Measurements from ENCODE around the gene BCAS2.

The BCAS2 gene

DNA sequence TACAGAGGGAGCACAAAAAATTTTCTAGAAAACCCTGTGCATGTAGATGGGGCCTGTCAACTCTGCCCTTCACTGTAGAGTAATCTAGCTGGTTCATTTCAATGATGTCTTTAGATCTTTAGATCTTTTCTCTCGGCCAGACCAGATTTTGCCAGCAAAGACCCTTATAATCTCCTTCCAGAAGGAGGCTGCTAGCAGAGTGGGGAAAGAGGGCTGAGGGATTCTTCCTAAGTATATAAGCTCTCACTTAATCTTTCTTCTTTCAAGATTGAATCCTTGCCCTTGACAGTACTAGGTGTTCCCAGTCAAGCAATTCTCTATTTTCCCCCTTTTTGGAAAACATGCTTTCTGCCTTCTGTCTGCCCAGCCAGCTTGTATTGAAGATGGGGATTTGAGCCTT lies 34.3 kb downstream of the BCAS2 start:
- Mint-ChIP-seq H3K4me3 (no peak overlapping the region), H3K27ac (no peak overlapping the region), H3K9me3 (no peaks in the 10 kb centered on the region), H3K4me1 (no peaks in the 10 kb centered on the region), H3K36me3 (no peaks in the 10 kb centered on the region), H3K27me3 (peaks cover 2% of the 10 kb centered on the region)
- no peak for DNase-seq (ENCODE audit: low spot score in 2 of 2)
- no peak for ATAC-seq (ENCODE audit: low read depth)

DNA sequence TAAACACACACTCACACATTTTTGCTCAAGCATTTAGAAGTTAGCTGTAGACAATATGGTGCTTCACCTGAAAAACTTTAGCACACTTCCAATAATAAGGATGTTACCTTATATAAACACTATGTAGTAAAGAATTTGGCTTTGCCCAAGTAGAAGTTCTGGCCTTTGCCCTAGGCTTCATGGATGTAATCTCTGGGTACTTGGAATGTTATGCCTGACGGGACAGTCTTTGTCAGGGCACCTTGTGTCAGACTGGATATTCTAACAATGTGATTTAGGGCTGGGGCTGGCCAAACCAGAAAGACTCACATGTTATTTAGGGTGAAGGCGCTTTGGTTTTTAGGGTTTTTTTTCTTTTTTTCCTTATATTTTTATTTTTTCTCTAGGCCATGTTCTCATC lies 35.6 kb downstream of the BCAS2 start:
- no peak overlapping the region for H3K27ac Mint-ChIP-seq

DNA sequence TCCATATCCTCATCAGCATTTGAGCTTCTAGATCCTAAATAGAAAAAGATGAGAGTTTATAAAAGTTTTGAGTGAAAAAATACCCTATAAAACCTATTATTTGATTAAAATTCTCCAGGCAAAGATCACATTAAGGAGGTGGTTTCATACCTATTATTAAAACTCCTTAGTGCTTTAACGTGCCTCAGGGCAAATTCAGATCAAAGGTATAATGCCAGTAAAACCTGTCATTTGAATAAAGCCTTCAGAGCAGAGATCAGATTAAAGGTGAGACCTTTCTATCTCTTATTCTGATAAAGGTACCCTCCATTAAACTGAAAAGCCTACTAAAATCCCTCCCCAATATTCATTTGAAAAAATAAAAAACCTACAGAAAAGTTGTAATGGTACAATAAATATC lies 36.1 kb downstream of the BCAS2 start:
- DNase-seq (ENCODE audit: low spot score in 2 of 2) (no peak), ATAC-seq (ENCODE audit: low read depth) (no peak)
- no peaks in the 10 kb centered on the region for H3K36me3 Mint-ChIP-seq
- H3K9me3 Mint-ChIP-seq, result no peaks in the 10 kb centered on the region
- no peaks in the 10 kb centered on the region for H3K27me3 Mint-ChIP-seq
- no peak overlapping the region for H3K27ac Mint-ChIP-seq
- H3K4me3 Mint-ChIP-seq, result no peak overlapping the region
- no peaks in the 10 kb centered on the region for H3K4me1 Mint-ChIP-seq

More for the DNA sequence above, 35.6 kb downstream of the BCAS2 start:
- Mint-ChIP-seq H3K36me3 (no peaks in the 10 kb centered on the region), H3K27me3 (no peaks in the 10 kb centered on the region), H3K4me3 (no peak overlapping the region), H3K9me3 (no peaks in the 10 kb centered on the region), H3K4me1 (no peaks in the 10 kb centered on the region)
- DNase-seq (ENCODE audit: low spot score in 2 of 2) (no peak), ATAC-seq (ENCODE audit: low read depth) (no peak)

DNA sequence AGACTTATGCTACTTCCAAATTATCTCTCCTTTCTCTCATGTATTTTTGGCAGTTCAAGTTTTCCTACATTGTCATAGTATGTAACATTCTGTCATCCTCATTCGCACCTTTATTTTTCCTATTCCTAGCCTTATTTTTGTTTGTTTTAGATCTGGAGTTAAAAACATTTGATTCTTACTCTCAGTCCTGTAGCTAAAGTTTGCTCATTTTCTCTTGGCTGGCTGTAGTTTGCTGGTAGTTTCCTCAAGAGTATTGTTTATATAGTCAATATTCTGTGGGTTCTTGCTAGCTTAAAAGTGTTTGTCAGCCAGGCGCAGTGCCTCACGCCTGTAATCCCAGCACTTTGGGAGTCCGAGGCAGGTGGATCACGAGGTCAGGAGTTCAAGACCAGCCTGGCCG lies 40.6 kb downstream of the BCAS2 start:
- ATAC-seq (ENCODE audit: low read depth) (no peak), DNase-seq (ENCODE audit: low spot score in 2 of 2) (no peak)
- Mint-ChIP-seq H3K27me3 (no peaks in the 10 kb centered on the region), H3K9me3 (peaks cover 2% of the 10 kb centered on the region), H3K27ac (no peak overlapping the region), H3K4me1 (no peaks in the 10 kb centered on the region), H3K36me3 (no peaks in the 10 kb centered on the region), H3K4me3 (no peak overlapping the region)

DNA sequence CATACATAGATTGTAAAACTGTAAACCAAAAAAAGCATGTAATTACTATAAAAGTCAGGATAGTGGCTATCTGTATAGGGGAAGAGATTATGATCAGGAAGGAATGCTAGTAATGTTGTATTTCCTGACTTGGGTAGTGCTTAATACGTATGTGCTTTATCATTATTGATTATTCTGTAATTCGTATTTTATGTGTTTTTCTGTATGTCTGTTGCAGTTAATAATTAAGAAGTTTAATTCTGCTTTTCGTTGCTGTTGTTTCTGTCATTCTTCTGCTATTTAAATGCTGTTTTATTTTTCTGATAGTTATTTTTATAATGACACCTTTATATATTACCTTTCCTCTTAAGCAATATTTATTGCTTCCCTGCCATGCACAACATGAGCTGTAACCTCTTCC lies 41.1 kb downstream of the BCAS2 start:
- Mint-ChIP-seq H3K4me1 (no peaks in the 10 kb centered on the region), H3K36me3 (no peaks in the 10 kb centered on the region), H3K4me3 (no peak overlapping the region), H3K9me3 (peaks cover 2% of the 10 kb centered on the region), H3K27me3 (no peaks in the 10 kb centered on the region), H3K27ac (no peak overlapping the region)
- DNase-seq (ENCODE audit: low spot score in 2 of 2), result no peak
- ATAC-seq (ENCODE audit: low read depth), result no peak

DNA sequence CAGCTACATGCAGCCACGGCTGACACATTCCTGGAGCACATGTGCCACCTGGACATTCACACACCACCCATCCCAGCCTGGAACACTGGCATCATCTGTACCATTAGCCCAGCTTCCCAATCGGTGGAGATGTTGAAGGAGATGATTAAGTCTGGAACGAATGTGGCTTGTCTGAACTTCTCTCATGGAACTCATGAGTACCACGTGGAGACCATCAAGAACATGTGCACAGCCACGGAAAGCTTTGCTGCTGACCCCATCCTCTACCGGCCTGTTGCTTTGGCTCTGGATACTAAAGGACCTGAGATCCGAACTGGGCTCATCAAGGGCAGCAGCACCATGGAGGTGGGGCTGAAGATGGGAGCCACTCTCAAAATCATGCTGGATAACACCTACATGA lies 45.4 kb downstream of the BCAS2 start:
- DNase-seq (ENCODE audit: low spot score in 2 of 2) (no peak), ATAC-seq (ENCODE audit: low read depth) (no peak)
- Mint-ChIP-seq H3K36me3 (no peaks in the 10 kb centered on the region), H3K9me3 (peaks cover 2% of the 10 kb centered on the region), H3K27ac (no peak overlapping the region), H3K4me3 (no peak overlapping the region), H3K4me1 (no peaks in the 10 kb centered on the region), H3K27me3 (no peaks in the 10 kb centered on the region)

DNA sequence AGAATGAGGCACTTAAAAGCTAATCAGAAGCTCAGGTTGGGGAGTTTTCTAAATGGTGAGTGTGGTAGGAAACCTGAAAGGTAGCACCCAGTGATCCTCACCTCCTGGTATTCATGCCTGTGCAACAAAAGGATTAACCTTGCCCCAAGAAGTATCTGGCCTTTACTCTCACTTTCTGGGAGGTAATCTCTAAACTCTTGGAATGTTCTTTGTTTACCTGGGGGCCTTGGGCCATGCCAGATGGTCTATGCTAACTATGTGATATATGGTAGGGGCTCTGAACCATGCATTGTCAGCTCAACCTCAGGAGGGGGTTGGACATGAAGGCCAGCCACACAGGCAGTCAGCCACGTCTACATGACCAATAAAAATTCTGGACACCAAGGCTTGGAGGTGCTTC lies 46.0 kb downstream of the BCAS2 start:
- H3K4me3 Mint-ChIP-seq, result no peak overlapping the region
- no peak for ATAC-seq (ENCODE audit: low read depth)
- no peaks in the 10 kb centered on the region for H3K4me1 Mint-ChIP-seq
- no peaks in the 10 kb centered on the region for H3K27me3 Mint-ChIP-seq
- H3K9me3 Mint-ChIP-seq, result peaks cover 2% of the 10 kb centered on the region
- H3K27ac Mint-ChIP-seq, result no peak overlapping the region
- no peak for DNase-seq (ENCODE audit: low spot score in 2 of 2)
- H3K36me3 Mint-ChIP-seq, result no peaks in the 10 kb centered on the region

DNA sequence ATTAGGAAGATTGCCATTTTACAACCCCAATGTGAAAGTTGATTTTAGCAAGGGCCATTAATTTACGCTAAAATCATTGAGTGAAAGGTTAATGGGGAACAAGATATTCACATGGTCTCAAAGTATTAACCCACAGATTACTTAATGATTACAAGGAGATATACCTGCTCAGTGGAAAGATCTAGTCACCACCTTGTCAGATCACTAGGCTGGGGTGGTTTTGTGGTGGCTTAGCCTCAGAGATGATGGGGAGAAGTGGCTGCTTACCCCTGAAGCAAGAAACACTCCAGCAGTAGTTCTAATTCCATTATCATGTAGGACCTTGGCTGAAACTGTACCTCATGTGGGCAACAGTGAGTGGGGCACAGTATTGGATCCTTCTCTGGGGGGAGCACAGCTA lies 50.3 kb downstream of the BCAS2 start:
- Mint-ChIP-seq H3K4me3 (no peak overlapping the region), H3K4me1 (peaks cover 2% of the 10 kb centered on the region), H3K36me3 (no peaks in the 10 kb centered on the region), H3K9me3 (no peaks in the 10 kb centered on the region), H3K27me3 (no peaks in the 10 kb centered on the region), H3K27ac (no peak overlapping the region)
- ATAC-seq (ENCODE audit: low read depth), result no peak
- DNase-seq (ENCODE audit: low spot score in 2 of 2), result no peak

DNA sequence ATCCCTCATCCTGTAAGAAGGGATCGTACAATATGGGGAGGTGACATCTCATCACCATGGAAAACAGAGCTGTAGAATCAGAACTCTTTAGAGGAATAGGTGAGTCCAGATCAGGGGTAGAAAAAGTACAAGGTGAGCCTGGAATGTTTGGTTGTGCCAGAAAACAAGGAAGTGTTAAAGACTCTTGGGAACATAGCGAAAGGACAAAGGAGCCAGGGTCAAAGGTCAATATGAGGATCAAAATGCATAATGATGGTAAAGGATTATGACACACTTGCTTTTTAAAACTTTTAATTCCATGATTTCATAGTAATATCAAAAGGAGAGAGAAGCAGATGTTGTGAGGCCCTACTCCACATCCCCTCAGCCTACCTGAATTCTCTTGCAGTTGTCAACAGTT lies 51.2 kb downstream of the BCAS2 start:
- no peak for ATAC-seq (ENCODE audit: low read depth)
- Mint-ChIP-seq H3K27ac (no peak overlapping the region), H3K27me3 (no peaks in the 10 kb centered on the region)

DNA sequence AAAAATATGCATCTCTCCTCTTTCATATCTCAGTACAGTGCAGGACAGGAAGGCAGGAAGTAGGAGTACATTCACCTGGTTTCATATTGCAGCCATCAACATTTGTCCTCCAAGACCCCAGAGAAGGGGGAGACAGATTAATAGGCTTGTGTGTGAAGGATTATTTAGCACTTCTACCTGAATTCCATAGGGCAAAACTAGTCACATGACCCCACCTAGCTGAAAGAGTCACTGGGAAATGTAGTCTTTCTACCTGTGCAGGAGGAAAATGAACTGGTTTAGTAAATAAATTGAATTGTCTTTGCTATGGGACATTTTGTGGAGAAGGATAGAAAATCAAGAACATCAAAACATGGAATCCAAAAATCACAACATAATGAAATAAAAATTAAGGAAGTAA lies 56.5 kb downstream of the BCAS2 start:
- DNase-seq (ENCODE audit: low spot score in 2 of 2) (no peak), ATAC-seq (ENCODE audit: low read depth) (no peak)
- Mint-ChIP-seq H3K4me1 (peaks cover 2% of the 10 kb centered on the region), H3K27ac (no peak overlapping the region), H3K27me3 (peaks cover under 1% of the 10 kb centered on the region), H3K9me3 (no peaks in the 10 kb centered on the region), H3K4me3 (no peak overlapping the region), H3K36me3 (no peaks in the 10 kb centered on the region)

More for the DNA sequence above, 51.2 kb downstream of the BCAS2 start:
- H3K36me3 Mint-ChIP-seq, result no peaks in the 10 kb centered on the region
- DNase-seq (ENCODE audit: low spot score in 2 of 2), result no peak
- no peaks in the 10 kb centered on the region for H3K9me3 Mint-ChIP-seq
- H3K4me3 Mint-ChIP-seq, result no peak overlapping the region
- peaks cover 2% of the 10 kb centered on the region for H3K4me1 Mint-ChIP-seq

DNA sequence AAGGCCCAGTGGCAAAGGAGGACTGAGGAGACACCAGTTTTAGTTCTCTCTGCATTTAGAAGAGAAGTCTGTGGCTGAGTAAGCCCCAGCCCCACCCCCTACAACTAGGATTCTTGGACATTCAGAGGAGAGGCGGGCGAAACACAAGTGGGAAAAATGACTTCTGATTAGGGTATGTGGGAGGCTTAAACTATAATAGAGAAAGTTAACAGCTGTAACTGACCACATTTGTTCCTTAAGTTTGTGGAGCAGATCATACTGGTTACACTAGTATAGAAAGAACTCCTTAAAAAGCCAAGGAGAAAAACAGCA lies 59.2 kb downstream of the BCAS2 start:
- DNase-seq (ENCODE audit: low spot score in 2 of 2) (no peak), ATAC-seq (ENCODE audit: low read depth) (no peak)
- Mint-ChIP-seq H3K4me3 (no peak overlapping the region), H3K36me3 (no peaks in the 10 kb centered on the region), H3K4me1 (no peaks in the 10 kb centered on the region), H3K9me3 (no peaks in the 10 kb centered on the region), H3K27ac (no peak overlapping the region), H3K27me3 (peaks cover 7% of the 10 kb centered on the region)

DNA sequence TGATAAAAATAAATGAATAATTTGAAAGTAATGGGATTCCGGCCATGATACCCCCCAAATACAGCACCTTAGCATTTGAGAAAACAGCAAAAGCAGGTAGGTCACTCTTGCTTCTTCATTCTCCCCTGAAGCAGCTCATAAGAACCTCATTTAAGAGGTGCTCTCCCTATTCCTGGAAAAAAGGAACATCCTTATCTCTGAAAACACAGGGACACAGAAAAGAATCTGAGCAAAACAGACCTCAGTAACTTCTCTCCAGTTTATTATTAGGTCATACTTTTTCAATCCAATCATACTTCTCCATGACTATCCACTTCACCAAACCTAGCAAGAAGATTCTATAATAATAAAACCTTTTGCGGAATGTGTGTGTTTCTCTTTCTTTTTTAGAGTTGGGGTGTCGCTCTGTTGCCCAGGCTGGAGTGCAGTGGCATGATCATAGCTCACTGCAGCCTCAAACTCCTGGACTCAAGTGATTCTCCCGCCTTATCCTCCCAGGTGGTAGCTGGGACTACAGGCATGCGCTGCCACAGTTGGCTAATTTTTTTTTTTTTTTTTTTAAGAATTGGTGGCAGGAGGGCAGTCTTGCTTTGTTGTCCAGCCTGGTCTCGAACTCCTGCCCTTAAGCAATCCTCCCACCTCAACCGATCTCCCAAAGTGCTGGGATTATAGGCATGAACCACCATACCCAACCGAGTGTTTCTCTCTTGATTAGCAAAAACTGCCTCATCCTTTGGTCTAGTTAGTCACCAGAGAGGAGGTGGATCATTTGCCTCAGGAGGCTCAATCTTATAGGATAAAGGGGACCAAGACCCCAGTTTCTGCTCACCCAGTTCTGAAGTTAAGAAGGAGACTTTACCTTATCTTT lies 59.8 kb downstream of the BCAS2 start:
- no peak overlapping the region for H3K27ac Mint-ChIP-seq
- no peak overlapping the region for H3K4me3 Mint-ChIP-seq
- ATAC-seq (ENCODE audit: low read depth) (no peak), DNase-seq (ENCODE audit: low spot score in 2 of 2) (no peak)
- no peaks in the 10 kb centered on the region for H3K36me3 Mint-ChIP-seq
- H3K4me1 Mint-ChIP-seq, result no peaks in the 10 kb centered on the region
- H3K27me3 Mint-ChIP-seq, result peaks cover 7% of the 10 kb centered on the region
- no peaks in the 10 kb centered on the region for H3K9me3 Mint-ChIP-seq

Measured in memory B cell (primary cell).